Activated CD8-positive, alpha-beta memory T cell treated with anti-CD3 and anti-CD28 coated beads, Interleukin-2, amount 50 U/mL, for 24 hours (primary cell): ENCODE data around the gene RIMBP2.

Source experiments
- DNase-seq: peaks from one replicate; pipeline ENCODE4 v3.0.0-alpha.2; 2020; ENCODE audit errors: extremely low read depth

Gene RIMBP2

GRCh38 chr12:130540376-130540775 lies 175.7 kb downstream of the RIMBP2 start:
- DNase-seq: no peak

- DNase-seq: no peak
Observed at GRCh38 chr12:130538343-130539095, 177.6 kb downstream of the RIMBP2 start.

- DNase-seq: no peak
Observed at GRCh38 chr12:130537655-130538054, 178.4 kb downstream of the RIMBP2 start.

- no peak for DNase-seq
Observed at GRCh38 chr12:130537051-130537450, 179.0 kb downstream of the RIMBP2 start.

GRCh38 chr12:130530429-130530828 lies 185.7 kb downstream of the RIMBP2 start:
- DNase-seq: no peak

- no peak for DNase-seq
Observed at GRCh38 chr12:130529781-130530180, 186.3 kb downstream of the RIMBP2 start.

- no peak for DNase-seq
Observed at GRCh38 chr12:130527239-130527638, 188.9 kb downstream of the RIMBP2 start.

- DNase-seq: no peak
Observed at GRCh38 chr12:130526813-130527212, 189.3 kb downstream of the RIMBP2 start.

- no peak for DNase-seq
Observed at GRCh38 chr12:130525384-130526172, 190.5 kb downstream of the RIMBP2 start.

- DNase-seq: no peak
Observed at GRCh38 chr12:130524759-130525158, 191.3 kb downstream of the RIMBP2 start.

GRCh38 chr12:130523863-130524614 lies 192.1 kb downstream of the RIMBP2 start:
- DNase-seq: no peak

- DNase-seq: no peak
Observed at GRCh38 chr12:130523208-130523607, 192.9 kb downstream of the RIMBP2 start.

- no peak for DNase-seq
Observed at GRCh38 chr12:130522244-130522834, 193.8 kb downstream of the RIMBP2 start.

- no peak for DNase-seq
Observed at GRCh38 chr12:130521375-130522124, 194.5 kb downstream of the RIMBP2 start.

GRCh38 chr12:130520784-130521183 lies 195.3 kb downstream of the RIMBP2 start:
- DNase-seq: no peak

- DNase-seq: no peak
Observed at GRCh38 chr12:130517588-130517987, 198.5 kb downstream of the RIMBP2 start.

- DNase-seq: no peak
Observed at GRCh38 chr12:130514149-130514551, 201.9 kb downstream of the RIMBP2 start.

- no peak for DNase-seq
Observed at GRCh38 chr12:130513556-130513955, 202.5 kb downstream of the RIMBP2 start.

- DNase-seq: no peak
Observed at GRCh38 chr12:130511285-130511684, 204.8 kb downstream of the RIMBP2 start.

GRCh38 chr12:130509454-130509853 lies 206.6 kb downstream of the RIMBP2 start:
- no peak for DNase-seq

GRCh38 chr12:130508847-130509246 lies 207.3 kb downstream of the RIMBP2 start:
- no peak for DNase-seq
